GM18868 (cell line): Measurements from ENCODE around the gene FANCE.
"Not testable (repeated sequence)": the region's sequence is repeated elsewhere in the genome, so short reads cannot be mapped to it uniquely, and the experiment has no call there.

Experiments used
- ATAC-seq: cut with Tn5 transposase; IDR thresholded peaks from one replicate; pipeline ENCODE4 v1.9.1; 2021; ENCODE audit warnings: mild to moderate bottlenecking, moderate library complexity; ENCODE audit not compliant: unreplicated experiment

The FANCE gene

GRCh38 chr6:35496036-35496840 lies 44.1 kb downstream of the FANCE start:
- no peak for ATAC-seq

GRCh38 chr6:35496841-35497570 lies 44.9 kb downstream of the FANCE start, which contains the start of gene TEAD3:
Gene TEAD3 (minus strand): TSS chr6:35497079.
- no peak for ATAC-seq

- no peak for ATAC-seq
Measured at GRCh38 chr6:35497571-35498421, 45.7 kb downstream of the FANCE start.

- ATAC-seq: no peak
Measured at GRCh38 chr6:35498422-35499067, 46.4 kb downstream of the FANCE start.

- no peak for ATAC-seq
Measured at GRCh38 chr6:35499372-35499771, 47.2 kb downstream of the FANCE start.

- ATAC-seq: no peak
Measured at GRCh38 chr6:35500782-35501181, 48.6 kb downstream of the FANCE start.

- no peak for ATAC-seq
Measured at GRCh38 chr6:35501784-35502183, 49.6 kb downstream of the FANCE start.

GRCh38 chr6:35503534-35503933 lies 51.4 kb downstream of the FANCE start:
- no peak for ATAC-seq

- ATAC-seq: no peak
Measured at GRCh38 chr6:35505999-35506412, 53.9 kb downstream of the FANCE start.

- no peak for ATAC-seq
Measured at GRCh38 chr6:35506536-35506935, 54.4 kb downstream of the FANCE start.

- no peak for ATAC-seq
Measured at GRCh38 chr6:35507221-35507620, 55.1 kb downstream of the FANCE start.

- ATAC-seq: no peak
Measured at GRCh38 chr6:35508027-35508426, 55.9 kb downstream of the FANCE start.

- no peak for ATAC-seq
Measured at GRCh38 chr6:35508542-35508941, 56.4 kb downstream of the FANCE start.

GRCh38 chr6:35510916-35511561 lies 58.9 kb downstream of the FANCE start:
- ATAC-seq: no peak

- no peak for ATAC-seq
Measured at GRCh38 chr6:35511562-35511941, 59.4 kb downstream of the FANCE start.

- no peak for ATAC-seq
Measured at GRCh38 chr6:35512006-35512405, 59.9 kb downstream of the FANCE start.

- no peak for ATAC-seq
Measured at GRCh38 chr6:35512740-35513139, 60.6 kb downstream of the FANCE start, which contains the start of gene TULP1. Gene TULP1 (minus strand): TSS chr6:35512896. CDS start chr6:35512858, 38 bp downstream.

- no peak for ATAC-seq
Measured at GRCh38 chr6:35514587-35514986, 62.4 kb downstream of the FANCE start.

GRCh38 chr6:35515939-35516338 lies 63.8 kb downstream of the FANCE start:
- ATAC-seq: not testable (repeated sequence)
